Middle frontal gyrus (tissue), 1 donor: ENCODE measurements around the gene RYK.
"Not testable (repeated sequence)": the region's sequence is repeated elsewhere in the genome, so short reads cannot be mapped to it uniquely, and the experiment has no call there.

Source experiments
- DNase-seq: peaks from one replicate; pipeline ENCODE4 v3.0.0-alpha.2; 2015; ENCODE audit warnings: low spot score; ENCODE audit errors: extremely low spot score

RYK gene

DNA sequence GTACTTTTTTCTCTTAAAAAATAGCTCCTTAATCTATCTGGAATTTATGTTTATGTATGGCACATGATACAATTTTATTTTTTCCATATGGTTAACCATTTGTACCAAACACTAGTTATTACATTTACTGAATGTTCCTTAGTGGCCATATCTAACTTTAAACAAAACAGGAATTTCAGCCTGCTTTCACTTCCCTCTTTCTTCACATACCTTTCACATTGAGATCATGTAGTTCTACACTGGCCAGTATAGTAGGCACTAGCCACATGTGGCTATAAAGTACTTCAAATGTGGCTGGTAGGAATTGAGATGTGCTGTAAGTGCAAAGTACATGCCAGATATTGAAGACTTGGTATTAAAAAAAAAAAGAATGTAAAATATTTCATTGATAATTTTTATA lies 4.7 kb upstream of the RYK start:
- DNase-seq: no peak

DNA sequence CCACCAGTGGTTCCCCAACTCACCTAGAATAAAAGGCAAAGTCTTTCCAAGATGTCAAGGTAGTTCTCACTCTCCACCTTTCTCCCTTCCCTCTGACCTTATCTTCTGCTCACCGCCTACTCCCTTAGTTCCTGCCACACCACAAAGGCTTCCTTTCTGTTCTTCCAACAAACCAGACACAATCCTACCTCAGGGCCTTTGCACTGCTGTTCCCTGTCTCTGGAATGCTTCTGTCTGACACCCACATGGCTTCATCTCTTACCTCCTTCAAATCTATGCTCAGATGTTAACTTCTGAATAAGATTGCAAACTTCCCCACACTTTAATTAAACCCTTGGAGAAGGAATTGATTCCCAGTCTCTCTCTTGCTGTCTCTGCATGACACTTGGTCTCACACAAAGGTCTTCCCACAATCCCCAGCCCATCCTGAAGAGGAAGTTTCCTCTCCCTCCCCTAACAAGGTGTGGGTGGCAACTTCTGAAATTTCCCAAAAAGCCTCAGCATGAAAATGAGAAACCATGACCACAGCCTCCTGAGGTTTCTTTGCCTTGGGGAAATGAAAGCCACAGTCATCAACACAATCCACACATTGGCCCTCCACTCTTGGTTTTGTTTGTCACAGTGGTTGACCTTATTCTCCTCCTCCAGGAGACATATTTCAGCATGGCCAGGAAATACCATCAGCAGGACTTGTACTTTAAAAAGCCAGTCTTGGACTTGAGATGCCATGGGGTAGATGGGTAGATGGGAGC lies 3.0 kb upstream of the RYK start:
- DNase-seq: no peak

DNA sequence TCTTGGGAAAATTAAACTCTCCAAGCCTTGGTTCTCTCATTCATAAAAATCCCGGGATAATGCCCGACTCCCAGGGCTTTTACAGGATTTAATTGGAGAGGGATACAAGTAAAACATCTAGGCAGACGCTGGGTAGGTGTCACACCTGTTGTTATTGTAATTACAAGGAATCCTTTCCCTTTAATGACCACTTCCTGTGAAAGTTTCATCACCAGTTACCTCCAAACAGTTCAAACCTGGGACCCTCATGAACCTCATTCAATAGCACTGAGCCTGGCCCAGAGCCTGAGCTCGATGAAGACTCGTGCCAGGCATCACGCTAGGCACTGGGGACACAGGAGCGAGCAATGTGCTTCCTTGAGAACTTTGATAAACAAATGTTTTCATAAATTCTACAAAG lies 2.1 kb upstream of the RYK start:
- DNase-seq: no peak

DNA sequence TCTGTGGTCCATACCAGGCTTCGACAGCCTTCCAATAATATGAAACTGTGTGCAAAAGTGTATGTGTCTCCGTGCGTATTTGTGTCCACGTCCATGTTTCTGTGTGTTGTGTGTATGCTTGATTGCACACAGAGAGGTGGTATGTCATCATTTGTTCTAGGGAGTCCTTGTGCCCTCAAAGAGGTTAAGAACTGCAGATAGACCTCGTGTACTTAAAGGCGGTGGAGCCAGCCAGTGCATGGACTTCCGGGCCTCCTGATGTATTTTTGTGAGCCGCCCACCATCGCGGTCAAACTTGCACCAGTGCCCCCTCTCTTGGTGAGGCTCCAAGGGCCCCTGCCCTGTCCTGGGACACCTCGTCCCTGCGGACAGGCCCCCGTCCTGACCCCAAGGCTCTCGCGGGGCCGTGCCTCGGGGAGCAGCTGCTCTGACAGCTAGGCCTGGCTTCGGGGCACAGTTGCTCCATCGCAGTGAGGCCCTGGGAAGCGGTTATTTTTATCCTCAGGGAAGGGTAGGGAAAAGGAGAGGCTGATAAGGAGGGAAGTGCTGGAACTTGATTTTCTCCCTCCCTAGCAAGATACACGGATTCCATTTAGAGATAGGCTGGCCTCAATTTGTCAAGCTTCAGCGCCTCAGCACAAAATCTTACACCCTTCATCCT lies 1.2 kb upstream of the RYK start:
- DNase-seq: no peak

DNA sequence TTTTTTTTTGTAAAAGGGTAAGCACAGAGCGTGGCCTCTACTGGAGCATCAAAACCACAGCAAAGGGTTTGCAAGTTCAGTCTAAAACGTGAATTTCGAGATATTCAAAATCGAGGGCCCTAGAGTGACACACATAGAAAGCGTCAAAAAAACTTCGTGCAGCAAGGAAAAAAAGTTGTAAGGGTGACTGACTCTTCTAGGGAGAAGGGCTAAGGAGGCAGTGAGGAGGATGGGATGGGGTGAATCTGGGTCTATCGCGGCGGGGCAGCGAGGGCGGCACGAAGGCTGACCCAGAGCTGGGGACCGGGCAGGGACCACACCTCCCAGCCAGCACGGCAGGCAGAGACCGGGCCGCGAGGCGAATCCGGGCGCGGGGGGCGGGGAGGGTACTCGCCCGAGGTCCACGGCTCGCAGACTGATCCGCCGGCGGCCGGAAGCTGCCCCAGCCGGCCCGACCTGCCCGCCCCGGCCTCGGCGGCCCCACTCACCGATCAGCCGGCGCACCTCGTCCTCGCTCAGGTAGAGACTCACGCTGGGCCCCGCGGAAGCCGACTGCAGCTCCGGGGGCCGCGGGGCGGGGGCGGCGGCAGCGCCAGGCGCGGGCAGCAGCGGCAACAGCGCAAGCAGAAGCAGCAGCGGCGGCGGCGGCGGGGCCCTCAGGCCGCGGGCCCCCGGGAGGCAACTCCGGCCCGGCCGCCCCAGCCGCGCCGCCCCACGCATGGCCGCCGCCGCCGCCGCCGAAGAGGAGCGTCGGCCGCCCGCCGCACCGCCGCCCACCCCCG lies 533 bp downstream of the RYK start:
- DNase-seq: no peak

DNA sequence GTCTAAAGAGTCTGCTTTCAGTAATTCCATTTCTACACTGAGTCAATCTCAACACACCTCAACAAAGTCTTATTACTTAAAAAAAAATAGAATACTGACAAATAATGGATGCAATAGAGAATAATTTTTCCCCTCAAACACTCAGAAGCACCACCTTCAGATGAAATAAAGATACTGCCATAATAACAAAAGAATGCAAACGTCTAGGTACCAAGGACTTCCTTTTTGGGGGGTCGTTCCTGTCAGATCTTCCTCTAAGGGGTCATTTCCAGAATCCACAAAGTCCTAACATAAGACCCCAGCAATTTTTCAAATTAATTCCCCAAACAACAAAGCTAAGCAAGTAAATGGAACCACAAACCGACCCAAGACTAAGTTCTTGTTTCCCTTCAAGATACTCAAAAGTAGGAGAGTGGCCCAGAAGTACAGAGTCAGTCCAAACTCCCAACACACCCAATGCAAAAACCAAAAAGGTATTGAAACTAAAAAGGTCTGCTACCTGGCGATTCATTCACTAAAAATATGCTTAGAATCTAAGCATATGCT lies 1.3 kb downstream of the RYK start:
- no peak for DNase-seq

DNA sequence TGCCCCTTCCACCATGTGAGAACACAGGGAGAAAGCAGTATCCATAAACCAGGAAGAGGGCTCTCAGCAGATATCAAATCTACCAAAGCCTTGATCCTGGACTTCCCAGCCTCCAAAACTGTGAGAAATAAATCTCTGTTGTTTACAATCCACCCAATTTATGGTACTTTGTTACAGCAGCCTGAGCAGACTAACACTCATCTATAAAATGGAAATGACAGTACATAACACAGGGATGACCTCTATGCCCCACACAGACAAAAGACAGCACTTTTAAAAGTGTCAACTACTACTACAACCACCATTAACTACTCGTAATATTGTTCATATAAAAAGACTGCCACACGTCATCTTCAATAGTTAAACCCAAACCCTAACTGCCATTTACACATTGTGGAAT lies 5.7 kb downstream of the RYK start:
- no peak for DNase-seq

DNA sequence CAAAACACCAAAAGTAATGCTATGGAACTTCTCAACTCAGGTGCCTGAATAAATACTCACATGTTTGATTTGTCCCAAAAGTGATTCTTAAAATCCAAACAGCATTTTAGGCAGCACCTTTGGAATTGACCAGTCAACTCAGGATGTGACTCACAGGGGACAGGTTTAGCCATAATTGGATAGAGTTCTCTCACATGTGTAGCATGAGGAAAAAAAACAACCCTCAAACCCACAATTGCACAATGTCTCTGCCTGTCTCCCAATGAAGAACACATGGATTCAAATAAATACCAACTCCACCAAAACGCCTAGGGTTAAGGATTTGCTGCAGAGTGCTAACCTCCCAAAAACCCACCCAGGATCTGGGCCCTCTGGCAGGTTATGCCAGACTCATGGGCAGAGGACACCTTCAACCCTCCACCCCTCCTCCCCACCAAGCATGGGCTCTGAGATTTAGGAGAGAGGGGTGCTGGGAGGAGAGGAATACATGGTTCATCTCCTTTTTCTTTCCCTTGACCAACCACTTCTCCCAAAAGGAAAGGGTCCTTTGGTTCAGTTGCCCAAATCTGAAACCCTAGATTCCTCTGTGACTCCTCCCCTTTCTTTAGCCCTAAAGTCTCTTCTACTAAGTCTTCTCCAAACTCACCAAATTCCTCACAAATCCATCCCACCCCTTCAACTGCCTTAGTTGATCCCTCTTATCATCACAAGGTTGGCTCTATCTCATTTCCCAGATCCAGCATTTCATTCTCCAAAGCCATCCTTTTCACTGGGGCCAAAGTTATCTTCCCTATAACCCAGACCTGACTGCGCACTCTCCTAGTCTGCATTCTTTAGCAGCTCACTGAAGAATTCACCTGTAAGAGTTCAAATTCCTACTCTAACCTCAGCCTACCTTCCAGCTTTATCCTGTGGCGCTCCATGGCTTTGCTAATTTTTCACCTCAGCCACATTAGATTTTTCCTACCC lies 7.7 kb downstream of the RYK start:
- no peak for DNase-seq

DNA sequence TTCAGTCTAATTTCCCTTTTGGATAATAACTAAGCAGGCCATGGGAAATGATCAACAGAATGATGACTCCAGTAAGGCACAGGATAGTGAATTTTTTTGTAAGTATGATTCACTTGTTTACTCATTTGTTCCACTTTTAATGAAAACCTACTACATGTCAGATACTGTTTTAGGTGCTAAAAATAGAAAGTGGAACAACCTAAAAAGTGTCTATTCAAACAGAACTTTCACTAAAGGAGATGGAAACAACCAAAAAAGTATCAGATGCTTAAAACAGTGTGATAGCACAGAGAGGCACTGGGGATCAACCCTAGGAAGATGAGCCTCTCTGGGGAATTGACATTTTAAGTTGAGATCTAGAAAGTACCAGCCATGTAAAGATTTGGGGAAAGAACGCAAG lies 11.1 kb downstream of the RYK start:
- DNase-seq: no peak

DNA sequence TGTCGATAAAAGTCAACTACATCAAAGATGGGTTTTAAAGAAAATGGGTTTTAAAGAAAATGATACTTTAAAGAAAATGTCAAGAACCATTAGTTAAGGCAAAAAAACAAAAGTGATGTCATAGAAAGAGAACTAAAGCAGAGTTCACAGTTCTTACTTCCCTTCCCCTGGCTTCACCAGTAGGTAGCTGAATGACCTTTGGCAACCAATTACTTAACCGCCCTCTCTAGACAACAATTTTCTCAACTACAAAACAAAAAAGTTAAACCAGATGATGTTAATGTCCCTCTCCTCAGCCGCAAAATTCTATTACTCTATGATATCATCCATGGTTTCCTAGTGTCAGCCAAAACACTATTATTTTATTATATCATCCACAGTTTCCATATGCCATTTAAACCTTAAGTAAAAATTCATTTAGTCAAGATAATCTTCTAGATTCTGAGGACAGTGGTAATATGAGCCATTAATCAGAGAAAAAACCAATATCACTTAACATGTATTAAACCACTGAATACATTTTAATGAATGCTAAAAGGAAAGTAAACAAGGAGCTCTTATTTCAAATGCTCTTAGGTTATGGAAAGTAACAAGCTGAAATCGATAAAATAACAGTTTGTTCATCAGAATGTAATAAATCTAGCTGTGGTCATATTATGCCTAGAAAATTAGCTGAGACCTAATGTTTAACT lies 13.1 kb downstream of the RYK start:
- DNase-seq: no peak

DNA sequence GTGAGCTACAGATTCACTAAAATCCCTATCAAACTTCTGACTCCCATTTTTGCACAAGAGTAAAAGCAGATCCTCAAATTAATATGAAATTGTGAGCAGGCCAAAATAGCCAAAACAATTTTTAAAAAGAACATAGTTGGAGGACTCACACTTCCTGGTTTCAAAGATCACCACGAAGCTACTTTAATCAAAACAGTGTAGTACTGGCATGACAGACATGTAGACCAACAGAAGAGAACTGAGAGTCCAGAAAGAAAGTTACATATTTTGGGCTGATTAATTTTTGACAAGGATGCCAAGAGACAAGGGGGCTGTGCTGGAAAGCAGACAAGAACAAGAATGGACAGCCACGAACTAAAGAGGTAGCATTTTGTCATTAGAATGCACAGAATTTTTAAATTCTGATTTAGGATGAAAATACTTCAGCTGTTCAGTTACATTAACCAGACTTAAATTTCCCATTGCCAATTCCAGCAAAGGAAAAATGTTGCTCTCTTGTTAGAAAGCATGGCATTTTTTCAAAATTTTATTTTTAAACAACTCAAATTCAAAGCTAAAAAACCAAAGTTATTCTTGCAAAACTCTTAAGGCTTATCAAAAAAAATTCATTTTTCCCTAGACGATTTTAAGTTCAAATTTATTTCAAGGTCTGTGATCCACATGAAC lies 14.0 kb downstream of the RYK start:
- DNase-seq: no peak

DNA sequence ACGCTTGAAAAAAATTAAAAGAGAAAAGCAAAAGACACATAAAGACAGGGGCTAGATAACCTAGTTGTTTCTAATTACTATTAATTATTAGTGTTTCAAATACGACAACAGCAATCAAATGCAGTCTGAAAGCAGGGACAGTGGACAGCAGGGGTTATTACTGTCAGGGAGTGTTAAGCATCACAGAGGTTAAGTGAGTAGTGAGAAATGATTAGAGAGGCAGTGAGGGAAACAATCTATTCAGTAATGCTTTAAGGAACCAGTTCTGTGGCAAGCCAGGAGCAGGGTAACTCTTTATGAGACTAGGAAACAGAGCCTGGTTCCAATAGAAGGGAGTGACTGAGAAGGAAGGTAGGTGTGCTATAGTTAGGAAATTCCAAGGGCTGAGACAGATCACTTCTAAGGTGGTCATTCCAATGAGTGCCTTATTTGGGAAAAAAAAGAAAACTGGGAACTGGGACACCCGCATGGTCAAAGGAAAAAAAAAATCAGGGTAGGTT lies 15.0 kb downstream of the RYK start:
- DNase-seq: no peak

DNA sequence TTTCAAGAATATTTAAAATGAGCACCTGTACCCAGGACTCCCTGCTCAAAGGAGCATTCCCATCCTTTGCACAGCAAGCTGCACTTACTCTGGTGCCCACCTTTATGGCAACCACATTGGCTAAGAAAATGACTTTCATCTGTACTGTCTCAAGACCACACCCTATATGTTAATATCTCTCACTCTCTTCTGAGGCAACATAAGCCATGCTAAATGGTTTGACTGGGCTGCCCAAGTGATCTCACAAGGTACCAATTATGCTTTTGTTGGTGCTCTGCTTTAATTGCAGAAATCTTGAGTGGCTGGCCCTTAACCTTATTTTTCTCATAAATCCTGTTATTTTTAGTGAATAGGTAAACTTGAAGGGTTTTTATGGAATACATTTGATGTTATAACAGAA lies 17.7 kb downstream of the RYK start:
- DNase-seq: no peak

DNA sequence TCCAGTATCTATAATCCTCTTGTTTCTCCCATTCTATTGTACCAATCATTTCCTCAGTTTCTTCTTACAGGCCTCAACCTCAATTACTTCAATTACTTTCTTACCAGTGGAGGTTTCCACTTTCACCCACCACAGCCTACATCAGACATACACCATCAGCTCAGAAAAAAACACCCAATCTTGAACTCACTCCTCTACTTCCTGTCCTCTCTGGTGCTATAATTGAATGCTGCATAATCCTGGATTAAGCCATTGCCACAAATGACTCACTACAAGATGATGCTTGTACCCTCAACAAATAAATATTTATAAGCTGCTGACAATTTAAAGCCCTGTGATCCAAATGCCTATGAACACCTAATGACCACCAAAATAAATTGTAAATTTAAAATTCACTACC lies 18.5 kb downstream of the RYK start:
- no peak for DNase-seq

DNA sequence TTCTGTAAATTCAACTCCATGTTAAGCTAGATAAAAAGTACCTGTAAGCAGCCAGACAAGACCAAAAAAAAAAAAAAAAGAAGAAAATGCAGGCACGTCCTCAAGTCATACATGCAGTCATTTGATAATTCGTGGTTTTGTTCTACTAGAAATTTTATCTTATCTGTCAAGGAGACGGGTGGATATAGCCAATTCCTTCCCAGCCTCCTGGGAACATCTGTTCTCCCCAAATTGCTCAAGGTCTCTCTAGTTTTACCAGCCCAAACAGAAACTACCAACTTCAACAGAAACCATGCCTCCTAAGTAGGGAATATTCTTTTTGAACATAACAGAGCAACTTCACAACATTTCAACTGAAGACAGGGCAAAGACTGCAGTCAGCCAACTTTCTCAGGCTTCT lies 19.5 kb downstream of the RYK start:
- no peak for DNase-seq

DNA sequence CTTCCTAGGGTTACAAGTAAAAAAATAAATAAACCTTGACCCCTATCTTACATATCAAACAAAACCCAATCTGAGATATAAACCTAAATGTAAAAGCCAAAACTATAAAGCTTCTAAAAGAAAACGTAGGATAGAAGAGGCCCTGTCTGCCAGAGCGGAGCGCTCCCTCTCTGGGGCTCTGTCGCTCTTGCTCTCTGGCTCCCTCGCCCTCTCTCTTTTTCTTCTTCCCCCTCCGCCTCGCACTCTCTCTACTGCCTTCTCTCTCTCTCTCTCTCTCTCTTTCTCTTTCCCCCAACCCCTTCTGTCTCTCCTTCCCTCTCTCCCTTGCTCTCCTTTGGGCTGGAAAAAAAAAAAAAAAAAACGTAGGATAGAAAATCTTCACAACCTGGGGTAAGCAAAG lies 21.6 kb downstream of the RYK start:
- DNase-seq: no peak

DNA sequence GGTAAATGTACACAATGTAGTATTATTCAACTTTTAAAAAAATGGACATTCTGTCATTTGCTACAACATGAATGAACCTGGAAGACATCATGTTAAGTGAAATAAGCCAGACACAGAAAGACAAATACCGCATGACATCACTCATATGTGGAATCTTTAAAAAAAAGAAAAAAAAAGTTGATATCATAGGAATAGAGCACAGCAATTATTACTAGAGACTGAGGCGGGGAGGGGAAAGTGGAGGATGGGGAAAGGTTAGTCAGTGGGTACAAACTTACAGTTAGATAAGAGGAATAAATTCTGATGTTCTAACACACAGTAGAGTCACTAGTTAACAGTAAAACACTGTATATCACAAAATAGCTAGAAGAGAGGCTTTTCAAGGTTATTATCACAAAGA lies 22.2 kb downstream of the RYK start:
- no peak for DNase-seq

DNA sequence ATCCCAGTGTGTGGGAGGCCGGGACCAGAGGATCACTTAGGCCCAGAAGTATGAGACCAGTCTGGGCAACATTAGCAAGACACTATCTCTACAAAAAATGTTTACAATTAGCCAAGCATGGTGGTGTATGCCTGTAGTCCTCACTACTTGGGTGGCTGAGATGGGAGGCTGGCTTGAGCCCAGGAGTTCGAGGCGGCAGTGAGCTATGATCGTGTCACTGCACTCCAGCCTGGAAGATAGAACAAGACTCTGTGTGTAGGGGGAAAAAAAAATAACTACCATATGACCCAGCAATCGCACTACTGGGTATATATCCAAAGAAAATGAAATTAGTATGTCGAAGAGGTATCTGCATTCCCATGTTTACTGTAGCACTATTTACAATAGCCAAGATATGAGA lies 22.6 kb downstream of the RYK start:
- no peak for DNase-seq

DNA sequence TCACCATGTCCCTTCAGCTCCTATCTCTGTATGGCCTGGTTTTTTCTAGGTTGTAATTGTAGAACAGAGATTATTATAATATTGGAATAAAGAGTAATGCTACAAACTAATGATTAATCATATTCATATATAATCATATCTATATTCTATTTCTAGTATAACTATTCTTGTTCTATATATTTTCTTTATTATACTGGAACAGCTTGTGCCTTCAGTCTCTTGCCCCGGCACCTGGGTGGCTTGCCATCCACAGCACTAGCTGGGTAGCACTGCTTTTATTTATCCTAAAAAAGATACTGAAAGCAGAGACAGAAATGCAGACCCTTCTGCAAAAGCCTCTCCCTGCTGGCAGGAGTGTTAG lies 25.9 kb downstream of the RYK start:
- DNase-seq: not testable (repeated sequence)

DNA sequence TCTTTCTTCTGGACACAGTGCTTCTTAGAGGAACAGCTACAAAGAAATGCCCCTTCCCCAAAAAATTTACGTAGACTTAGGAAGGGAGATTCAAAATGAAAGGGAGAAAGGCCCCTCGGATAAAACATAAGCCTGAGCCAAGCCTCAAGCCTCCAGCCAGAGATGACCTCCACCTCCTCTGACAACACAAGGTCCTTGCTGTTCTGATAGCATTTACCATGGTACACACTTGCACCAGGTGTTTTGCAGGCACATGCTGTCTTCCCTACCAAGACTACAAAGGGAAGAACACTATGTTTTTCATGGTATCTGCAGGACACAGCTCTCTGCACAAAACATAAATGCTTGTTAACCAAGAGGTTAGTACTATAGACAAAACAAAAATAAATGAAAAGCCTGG lies 27.8 kb downstream of the RYK start:
- no peak for DNase-seq
